OCI-LY1 (cell line): Measurements from ENCODE around the gene RHEX.

ENCODE experiments used
- H2AFZ ChIP-seq: fragments of 200-600 bp; sonication (generic), shearing (Covaris generic); 2 replicates; pipeline ENCODE4 v1.6.0; 2014; ENCODE audit warnings: antibody characterized with exemption, mild to moderate bottlenecking, low read length
- H3F3A ChIP-seq: fragments of 200-600 bp; sonication (generic), shearing (Covaris generic); 2 replicates; pipeline ENCODE4 v1.6.0; 2014; ENCODE audit warnings: mild to moderate bottlenecking, antibody characterized with exemption, low read length, moderate library complexity; ENCODE audit not compliant: insufficient read depth
- H3K27ac ChIP-seq: fragments of 200-600 bp; sonication (generic); 2 replicates; pipeline ENCODE4 v1.5.1; 2014; ENCODE audit warnings: low read length, mixed run types, mild to moderate bottlenecking, low read depth; ENCODE audit not compliant: poor library complexity, severe bottlenecking
- H3K27me3 ChIP-seq: fragments of 200-600 bp; sonication (generic); 2 replicates; pipeline ENCODE4 v1.6.0; 2014; ENCODE audit warnings: antibody characterized with exemption, mild to moderate bottlenecking, low read length, moderate library complexity; ENCODE audit not compliant: insufficient read depth
- H3K36me3 ChIP-seq: fragments of 200-600 bp; sonication (generic); 2 replicates; pipeline ENCODE4 v1.6.1; 2014; ENCODE audit warnings: mild to moderate bottlenecking, antibody characterized with exemption, low read length, moderate library complexity, mixed read lengths; ENCODE audit not compliant: insufficient read depth
- H3K4me1 ChIP-seq: fragments of 200-600 bp; sonication (generic); 2 replicates; pipeline ENCODE4 v1.5.1; 2014; ENCODE audit warnings: mild to moderate bottlenecking, low read length, moderate library complexity; ENCODE audit not compliant: insufficient read depth, severe bottlenecking
- H3K4me2 ChIP-seq: fragments of 200-600 bp; sonication (generic), shearing (Covaris generic); 2 replicates; pipeline ENCODE4 v1.6.1; 2014; ENCODE audit warnings: low read length
- H3K4me3 ChIP-seq: fragments of 200-600 bp; sonication (generic); 2 replicates; pipeline ENCODE4 v1.5.1; 2014; ENCODE audit warnings: low read length, low read depth, mild to moderate bottlenecking, mixed read lengths; ENCODE audit not compliant: poor library complexity, severe bottlenecking
- H3K79me2 ChIP-seq: fragments of 200-600 bp; shearing (Covaris generic); 2 replicates; pipeline ENCODE4 v1.6.1; 2016; ENCODE audit warnings: mixed run types, low read length, mixed read lengths; ENCODE audit not compliant: insufficient read depth
- H3K9ac ChIP-seq: fragments of 200-600 bp; sonication (generic), shearing (Covaris generic); 2 replicates; pipeline ENCODE4 v1.6.1; 2014; ENCODE audit warnings: mild to moderate bottlenecking, low read length, mixed read lengths
- H3K9me2 ChIP-seq: fragments of 200-600 bp; sonication (generic), shearing (Covaris generic); 2 replicates; pipeline ENCODE4 v1.6.1; 2014; ENCODE audit warnings: low read depth, mild to moderate bottlenecking, low read length, mixed read lengths
- H3K9me3 ChIP-seq: fragments of 200-600 bp; shearing (Covaris generic); 2 replicates; pipeline ENCODE4 v1.6.1; 2014; ENCODE audit warnings: low read length, mixed read lengths
- H4K20me1 ChIP-seq: fragments of 200-600 bp; sonication (generic), shearing (Covaris generic); 2 replicates; pipeline ENCODE4 v1.6.0; 2016; ENCODE audit warnings: mild to moderate bottlenecking, low read length; ENCODE audit not compliant: insufficient read depth
- CTCF ChIP-seq: fragments of 200-600 bp; sonication (generic), shearing (Covaris generic); IDR thresholded peaks from 2 replicates; pipeline ENCODE4 v1.5.1; 2017; ENCODE audit warnings: mild to moderate bottlenecking, antibody characterized with exemption, low read length, moderate library complexity, mixed read lengths
- EZH2 ChIP-seq: fragments of 200-600 bp; sonication (generic), shearing (Covaris generic); IDR thresholded peaks from 2 replicates; pipeline ENCODE4 v1.8.0; 2017; ENCODE audit warnings: borderline replicate concordance, mixed run types, mild to moderate bottlenecking, antibody characterized with exemption, low read length, moderate library complexity, mixed read lengths

Gene RHEX

GRCh38 chr1:206145771-206146290, 92.9 kb downstream of the RHEX start:
- Histone ChIP-seq H3K9me2 (no peaks in the 10 kb centered on the region), H3K4me1 (no peaks in the 10 kb centered on the region), H3K36me3 (no peaks in the 10 kb centered on the region), H2AFZ (no peak overlapping the region), H3K4me3 (no peak overlapping the region), H3K27ac (no peak overlapping the region), H3K79me2 (no peaks in the 10 kb centered on the region), H3F3A (no peaks in the 10 kb centered on the region), H3K4me2 (no peak overlapping the region), H3K27me3 (peaks cover 3% of the 10 kb centered on the region; the same call in 1 of the 2 replicates), H3K9ac (no peak overlapping the region), H4K20me1 (no peaks in the 10 kb centered on the region), H3K9me3 (no peaks in the 10 kb centered on the region)
- TF ChIP-seq EZH2 (no peak), CTCF (no peak)
